ENCODE measurements around the gene PARD3B.

PARD3B gene

GRCh38 chr2:205001300-205001966 is 456.2 kb downstream of the PARD3B start:
- no peak for TF ChIP-seq POLR2AphosphoS5 (IDR thresholded peaks at IDR 0.05; ENCODE audit: low read depth)
- no peak for TF ChIP-seq REST (IDR thresholded peaks at IDR 0.05; ENCODE audit: insufficient replicate concordance, low read depth)
- TF ChIP-seq GABPA (IDR thresholded peaks at IDR 0.05; ENCODE audit: low read depth): no peak
- no peak for TF ChIP-seq SPI1 (IDR thresholded peaks at IDR 0.05; ENCODE audit: borderline replicate concordance, low read depth)
- TF ChIP-seq CTCF (IDR thresholded peaks at IDR 0.05; ENCODE audit: insufficient read depth, low read length): no peak
- Histone ChIP-seq H3K27me3 (ENCODE audit: insufficient read depth, poor library complexity, severe bottlenecking) (no peaks in the 10 kb centered on the region), H3K4me3 (replicated peaks; ENCODE audit: insufficient read depth, low read length) (no peak overlapping the region), H3K27ac (replicated peaks) (no peak overlapping the region)
- no peak for DNase-seq (ENCODE audit: low read depth in 1 of 2, low spot score in 1 of 2)

- no peaks in the 10 kb centered on the region for H3K27me3 ChIP-seq (ENCODE audit: insufficient read depth, poor library complexity, severe bottlenecking)
- TF ChIP-seq CTCF (IDR thresholded peaks at IDR 0.05; ENCODE audit: insufficient read depth, low read length): no peak
- TF ChIP-seq REST (IDR thresholded peaks at IDR 0.05; ENCODE audit: insufficient replicate concordance, low read depth): no peak
- TF ChIP-seq SPI1 (IDR thresholded peaks at IDR 0.05; ENCODE audit: borderline replicate concordance, low read depth): no peak
- no peak for TF ChIP-seq GABPA (IDR thresholded peaks at IDR 0.05; ENCODE audit: low read depth)
- TF ChIP-seq POLR2AphosphoS5 (IDR thresholded peaks at IDR 0.05; ENCODE audit: low read depth): no peak
- no peak for DNase-seq (ENCODE audit: low read depth in 1 of 2, low spot score in 1 of 2)
- H3K4me3 ChIP-seq (replicated peaks; ENCODE audit: insufficient read depth, low read length): no peak overlapping the region
- H3K27ac ChIP-seq (replicated peaks): no peak overlapping the region
These were observed 457.1 kb downstream of the PARD3B start for GRCh38 chr2:205002390-205002789.

DNA sequence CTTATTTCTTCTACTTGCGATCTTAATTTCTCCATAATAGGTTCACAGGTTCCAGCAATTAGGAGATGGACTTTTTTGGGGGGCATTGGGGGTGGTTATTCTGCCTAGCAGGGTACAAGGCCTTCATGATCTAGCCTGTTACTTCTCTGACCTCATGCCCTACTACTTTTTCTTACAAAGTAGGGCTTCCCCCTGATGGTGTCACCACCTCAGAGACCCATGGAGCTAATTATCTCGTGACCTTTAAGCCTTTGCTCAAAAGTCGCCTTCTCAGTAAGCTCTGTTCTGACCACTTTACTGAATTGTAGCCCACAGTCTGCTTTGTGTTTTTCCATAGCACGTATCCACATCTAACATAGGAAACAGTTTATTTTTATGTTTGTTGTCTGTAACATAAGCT is 458.0 kb downstream of the PARD3B start:
- Histone ChIP-seq H3K27ac (replicated peaks) (no peak overlapping the region), H3K27me3 (ENCODE audit: insufficient read depth, poor library complexity, severe bottlenecking) (no peaks in the 10 kb centered on the region), H3K4me3 (replicated peaks; ENCODE audit: insufficient read depth, low read length) (no peak overlapping the region)
- DNase-seq (ENCODE audit: low read depth in 1 of 2, low spot score in 1 of 2): no peak
- TF ChIP-seq REST (IDR thresholded peaks at IDR 0.05; ENCODE audit: insufficient replicate concordance, low read depth) (no peak), POLR2AphosphoS5 (IDR thresholded peaks at IDR 0.05; ENCODE audit: low read depth) (no peak), GABPA (IDR thresholded peaks at IDR 0.05; ENCODE audit: low read depth) (no peak), CTCF (IDR thresholded peaks at IDR 0.05; ENCODE audit: insufficient read depth, low read length) (no peak), SPI1 (IDR thresholded peaks at IDR 0.05; ENCODE audit: borderline replicate concordance, low read depth) (no peak)
